K562 (cell line): ENCODE data around the gene TXNL4A.

Source experiments
- CEBPB ChIP-seq: fragments of 450-650 bp; IDR thresholded peaks from 2 replicates; pipeline ENCODE4 v1.6.1; 2016; ENCODE audit warnings: missing genetic modification characterization, missing compliant biosample characterization
- CTCF ChIP-seq, 3 experiments: IDR thresholded peaks in 2 of 3; conservative IDR thresholded peaks in 1 of 3; 2 replicates each; pipeline ENCODE4 v1.5.1; 2011 to 2012; ENCODE audit warnings: low read length in 3 of 3, mild to moderate bottlenecking in 3 of 3, control low read depth in 2 of 3, improper control_type of control experiment in 1 of 3, inconsistent platforms in 1 of 3, low read depth in 1 of 3, mixed read lengths in 1 of 3, moderate library complexity in 1 of 3; ENCODE audit not compliant: insufficient read depth in 2 of 3
- JUN ChIP-seq, 2 experiments: sonication (generic) in 1 of 2; formaldehyde crosslinking in 1 of 2; IDR thresholded peaks; 2 replicates each; pipeline versions ENCODE4 v1.6.1 to v1.8.0; 2012 to 2022; ENCODE audit warnings: borderline replicate concordance in 2 of 2, mild to moderate bottlenecking in 2 of 2, improper control_type of control experiment in 1 of 2, low read depth in 1 of 2, low read length in 1 of 2, missing genetic modification reagents in 1 of 2
- NFXL1 ChIP-seq: fragments of 450-650 bp; formaldehyde crosslinking; IDR thresholded peaks from 2 replicates; pipeline ENCODE4 v1.4.0; 2021; ENCODE audit warnings: mild to moderate bottlenecking
- POLR2A ChIP-seq: fragments of 450-650 bp; conservative IDR thresholded peaks from 2 replicates; pipeline ENCODE4 v1.6.1; 2016
- THRA ChIP-seq: fragments of 450-650 bp; IDR thresholded peaks from 2 replicates; pipeline ENCODE4 v1.6.1; 2017; ENCODE audit warnings: mild to moderate bottlenecking, moderate library complexity
- ZNF133 ChIP-seq: fragments of 250-450 bp; sonication (Bioruptor Pico); IDR thresholded peaks from 2 replicates; pipeline ENCODE4 v1.4.0; 2020; ENCODE audit warnings: mild to moderate bottlenecking

DNA sequence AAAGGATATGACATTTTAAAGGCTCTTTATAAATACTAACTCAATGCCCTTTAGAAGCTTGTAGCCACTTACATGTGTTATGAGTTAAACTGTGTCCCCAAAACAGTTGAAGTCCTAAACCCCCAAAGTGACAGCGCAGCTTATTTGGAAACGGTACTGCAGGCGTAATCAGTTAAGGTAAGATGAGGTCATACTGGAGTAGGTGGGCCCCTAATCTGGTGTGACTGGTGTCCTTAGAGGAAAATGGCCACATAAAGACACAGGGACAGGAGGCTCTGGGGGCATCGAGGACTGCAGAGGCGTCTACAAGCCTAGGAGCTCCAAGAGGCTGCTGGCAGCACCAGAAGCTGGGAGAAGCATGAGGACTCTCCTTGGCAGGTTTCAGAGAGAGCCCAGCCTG lies 8.5 kb downstream of the TXNL4A start:
- TF ChIP-seq THRA (no peak), CEBPB (no peak), JUN (IDR thresholded peaks at IDR 0.05; ENCODE audit: borderline replicate concordance, low read depth, low read length) (no peak), JUN (CRISPR knock-in tag; IDR thresholded peaks at IDR 0.05; ENCODE audit: borderline replicate concordance) (no peak), ZNF133 (no peak), NFXL1 (CRISPR knock-in tag) (no peak), POLR2A (no peak), CTCF (IDR thresholded peaks at IDR 0.05 in 2 of 3, conservative IDR thresholded peaks at IDR 0.05 in 1 of 3; ENCODE audit: insufficient read depth in 2 of 3, low read depth in 1 of 3, low read length in 3 of 3) (no peak)
